NCI-H1417 treated with DMSO at 0.1 percent for 48 hours (cell line): ENCODE measurements around the gene PDZD2.

Source experiments
- DNase-seq: peaks from one replicate; lab custom pipeline; 2025; lab: John Stamatoyannopoulos, UW

Gene PDZD2

DNA sequence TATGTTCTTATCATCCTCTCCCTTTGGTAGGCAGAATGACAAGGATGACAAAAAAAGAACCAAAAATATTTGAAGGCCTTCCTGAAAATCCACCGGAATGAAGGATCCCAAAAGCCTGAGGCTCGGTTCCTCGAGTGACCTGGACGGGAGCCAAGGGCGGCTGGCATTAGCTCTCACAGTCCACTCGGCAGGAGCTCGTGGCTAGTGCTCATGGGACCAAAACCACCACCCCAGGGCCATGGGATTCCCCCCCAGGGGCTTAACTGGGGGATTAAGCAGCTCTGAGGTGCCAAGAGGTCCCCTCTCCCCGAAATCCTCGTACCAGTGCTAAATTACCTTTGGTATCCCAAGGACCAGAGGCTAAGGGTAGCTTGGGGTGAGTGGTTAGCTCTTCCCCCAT lies 586 bp upstream of the PDZD2 start:
- no peak for DNase-seq

GRCh38 chr5:31639481-31640411 lies 815 bp downstream of the PDZD2 start:
- DNase-seq, result no peak

DNA sequence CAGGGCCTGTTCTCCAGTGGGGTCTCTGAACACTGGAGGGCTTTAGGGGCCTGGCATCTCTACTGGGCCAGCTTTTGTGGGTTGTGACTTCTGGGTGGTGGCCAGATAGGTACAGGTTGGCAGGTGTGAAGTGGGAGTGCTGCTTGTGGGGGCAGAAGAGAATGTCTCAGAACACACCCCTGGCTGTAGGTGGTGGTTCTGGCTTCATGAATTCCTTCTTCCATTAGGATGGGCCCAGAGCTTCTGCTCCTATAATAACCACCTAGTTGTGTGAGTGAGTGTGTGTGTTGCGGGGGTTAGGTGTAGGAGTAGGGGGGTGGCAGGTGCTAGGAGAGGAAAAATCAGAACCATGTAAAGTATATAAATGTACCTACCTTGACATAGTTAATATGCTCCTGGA lies 1.6 kb downstream of the PDZD2 start:
- no peak for DNase-seq

DNA sequence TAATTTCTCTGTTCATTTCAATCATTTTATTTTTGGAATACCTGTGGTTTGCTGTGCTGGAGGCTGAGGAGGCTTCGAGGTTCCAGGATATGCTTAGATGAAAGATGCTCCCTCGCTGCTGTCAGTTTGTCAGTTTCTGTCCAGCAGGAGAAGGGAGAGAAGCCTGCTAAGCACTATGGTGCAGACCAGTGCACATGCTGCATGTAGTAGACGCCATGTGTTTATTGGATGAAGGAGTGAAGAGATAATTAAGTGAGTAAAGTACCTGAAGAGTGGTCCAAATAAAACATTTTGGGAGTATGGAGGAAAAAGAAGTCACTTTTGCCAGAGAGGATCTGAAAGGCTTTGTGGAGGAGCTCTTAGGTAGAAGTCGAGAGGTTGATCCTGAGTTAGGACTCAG lies 2.1 kb downstream of the PDZD2 start:
- DNase-seq, result no peak

DNA sequence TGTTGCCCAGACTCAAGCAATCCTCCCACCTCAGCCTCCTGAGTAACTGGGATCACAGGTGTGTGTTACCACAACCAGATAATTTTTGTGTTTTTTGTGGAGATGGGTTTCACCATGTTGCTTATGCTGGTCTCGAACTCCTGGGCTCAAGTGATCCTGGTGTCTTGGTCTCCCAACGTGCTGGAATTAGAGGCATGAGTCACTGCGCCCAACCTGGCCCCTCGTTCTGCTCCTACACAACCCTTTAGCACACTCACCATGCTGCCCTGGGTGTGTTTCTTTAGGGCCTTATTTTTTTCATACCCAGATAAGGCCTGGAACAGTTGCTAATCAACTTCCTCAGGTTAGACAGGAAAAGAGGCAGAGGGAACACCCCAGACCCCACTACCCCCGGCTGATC lies 2.6 kb downstream of the PDZD2 start:
- no peak for DNase-seq

DNA sequence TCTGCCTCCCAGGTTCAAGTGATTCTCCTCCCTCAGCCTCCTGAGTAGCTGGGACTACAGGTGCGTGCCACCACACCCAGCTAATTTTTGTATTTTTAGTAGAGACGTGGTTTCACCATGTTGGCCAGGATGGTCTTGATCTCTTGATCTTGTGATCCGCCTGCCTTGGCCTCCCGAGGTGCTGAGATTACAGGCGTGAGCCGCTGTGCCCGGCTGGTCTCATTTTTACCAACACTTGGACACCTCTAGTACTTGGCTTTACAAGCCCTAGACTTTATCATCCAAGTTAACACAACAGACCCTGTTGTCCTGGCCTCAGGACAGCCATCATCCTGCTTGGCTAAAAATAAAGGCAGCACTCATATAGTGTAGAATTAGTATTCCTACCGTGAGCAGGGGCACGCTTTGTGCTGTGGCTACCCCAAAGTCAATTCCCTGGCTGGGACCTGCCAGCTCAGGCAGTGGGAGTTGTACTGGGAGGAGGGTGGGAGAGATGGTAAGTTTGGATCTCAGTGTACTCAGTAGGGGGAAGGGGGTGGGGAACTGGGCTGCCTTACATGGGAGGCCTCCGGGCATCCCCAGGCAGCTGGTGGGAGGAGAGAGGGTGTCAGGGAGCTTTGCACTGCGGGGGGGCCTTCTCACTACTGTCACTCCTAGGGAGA lies 6.6 kb downstream of the PDZD2 start:
- no peak for DNase-seq

DNA sequence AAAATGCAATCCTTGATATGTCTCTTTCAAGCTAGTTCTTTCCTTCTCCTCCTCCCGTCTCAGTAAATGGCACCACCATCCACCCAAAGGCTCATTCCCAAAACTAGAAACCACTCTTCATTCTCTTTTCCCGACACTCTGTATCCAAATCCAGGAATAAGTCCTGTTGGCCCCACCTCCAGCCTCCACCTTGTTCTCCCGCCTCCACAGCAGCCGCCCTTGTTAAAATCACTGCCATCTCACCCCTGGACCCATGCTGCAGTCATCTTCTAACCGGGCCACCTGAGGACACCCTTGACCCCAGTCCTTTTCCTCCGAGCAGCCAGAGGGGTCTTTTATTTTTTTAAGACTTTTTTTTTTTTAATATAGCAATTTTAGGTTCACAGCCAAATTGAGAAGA lies 9.4 kb downstream of the PDZD2 start:
- no peak for DNase-seq

- DNase-seq, result no peak
Observed at GRCh38 chr5:31651241-31651640, 12.3 kb downstream of the PDZD2 start.

- DNase-seq, result no peak
Observed at GRCh38 chr5:31655491-31655890, 16.6 kb downstream of the PDZD2 start.

GRCh38 chr5:31656806-31657205 lies 17.9 kb downstream of the PDZD2 start:
- DNase-seq, result no peak

DNA sequence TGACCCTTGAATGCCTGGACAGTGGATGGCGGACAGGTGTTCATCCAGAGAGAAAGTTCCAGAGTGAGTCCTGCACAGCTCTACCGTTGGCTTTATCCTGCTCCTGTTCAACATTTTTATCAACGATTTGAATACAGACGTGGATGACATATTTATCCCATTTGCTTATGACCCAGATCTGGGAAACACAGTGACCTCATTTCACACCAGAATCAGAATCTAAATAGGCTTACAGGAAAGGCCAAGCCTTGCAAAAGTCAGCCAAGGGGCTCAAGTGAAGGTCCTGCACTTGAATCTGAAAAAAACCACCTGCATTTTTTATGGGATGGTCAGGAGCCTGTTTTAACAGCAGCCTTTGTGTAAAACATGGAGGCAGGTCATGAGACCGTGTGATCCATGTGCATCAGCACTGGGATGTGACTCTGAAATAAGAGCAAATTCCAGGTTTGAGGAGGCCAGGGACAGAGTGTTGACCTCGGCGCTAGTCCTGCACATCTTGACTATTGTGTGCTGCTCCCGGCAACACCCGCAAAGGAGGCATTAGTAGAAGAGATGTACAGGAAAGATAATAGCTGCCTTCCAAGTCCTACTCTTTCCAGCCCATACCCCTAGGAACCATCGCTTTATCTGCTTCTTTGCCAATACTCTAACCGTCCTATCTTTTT lies 18.5 kb downstream of the PDZD2 start:
- DNase-seq, result no peak

DNA sequence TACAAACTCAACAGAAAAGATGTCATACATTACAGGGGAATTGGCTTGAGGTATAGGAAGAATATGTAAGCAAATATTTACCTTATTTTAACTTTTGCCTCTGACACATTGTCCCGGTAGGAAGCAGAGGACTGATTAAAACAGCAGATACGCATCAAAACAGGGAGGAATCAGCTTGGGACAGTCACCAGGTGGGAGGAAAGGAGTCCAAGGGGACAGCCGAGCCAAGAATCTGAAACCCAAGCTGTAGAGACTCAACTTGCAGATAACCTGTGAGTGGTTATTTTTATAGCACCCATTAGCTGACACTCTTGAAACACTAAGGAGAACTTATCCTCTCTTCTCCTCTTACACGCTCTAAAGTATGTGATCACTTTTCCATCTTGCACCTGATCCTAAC lies 22.3 kb downstream of the PDZD2 start:
- no peak for DNase-seq

DNA sequence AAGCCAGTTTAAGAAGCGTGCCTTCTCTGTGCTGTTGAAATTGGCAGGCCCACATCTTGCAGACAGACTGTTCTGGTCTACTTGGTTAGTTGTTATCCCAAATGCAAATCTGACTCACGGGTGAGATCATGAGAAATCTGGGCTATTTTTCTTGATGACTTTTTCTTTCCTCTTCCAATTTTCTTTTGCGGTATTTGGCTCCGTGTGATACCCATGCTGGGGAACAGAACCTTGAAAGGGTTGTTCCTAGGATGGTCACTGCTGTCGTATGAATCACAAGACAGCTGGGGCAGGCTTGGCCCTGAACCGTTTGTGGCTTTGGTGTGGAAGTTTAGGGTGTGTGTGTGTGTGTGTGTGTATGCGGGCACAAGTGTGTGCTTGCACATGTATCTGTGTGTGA lies 24.6 kb downstream of the PDZD2 start:
- no peak for DNase-seq

DNA sequence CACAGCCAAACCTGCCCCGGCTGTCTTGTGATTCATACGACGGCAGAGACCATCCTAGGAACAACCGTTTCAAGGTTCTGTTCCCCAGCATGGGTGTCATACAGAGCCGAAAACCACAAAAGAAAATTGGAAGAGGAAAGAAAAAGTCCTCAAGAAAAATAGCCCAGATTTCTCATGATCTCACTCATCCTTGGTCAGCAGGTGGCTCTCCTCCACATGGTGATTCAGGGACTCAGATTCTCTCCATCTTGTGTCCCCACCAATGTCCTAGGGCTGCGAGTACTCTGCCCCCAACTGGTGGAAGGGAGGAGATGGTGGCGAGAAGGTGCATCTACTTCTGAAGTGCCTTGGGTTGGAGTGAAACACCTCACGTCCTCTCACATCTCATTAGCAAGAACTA lies 25.6 kb downstream of the PDZD2 start:
- no peak for DNase-seq

DNA sequence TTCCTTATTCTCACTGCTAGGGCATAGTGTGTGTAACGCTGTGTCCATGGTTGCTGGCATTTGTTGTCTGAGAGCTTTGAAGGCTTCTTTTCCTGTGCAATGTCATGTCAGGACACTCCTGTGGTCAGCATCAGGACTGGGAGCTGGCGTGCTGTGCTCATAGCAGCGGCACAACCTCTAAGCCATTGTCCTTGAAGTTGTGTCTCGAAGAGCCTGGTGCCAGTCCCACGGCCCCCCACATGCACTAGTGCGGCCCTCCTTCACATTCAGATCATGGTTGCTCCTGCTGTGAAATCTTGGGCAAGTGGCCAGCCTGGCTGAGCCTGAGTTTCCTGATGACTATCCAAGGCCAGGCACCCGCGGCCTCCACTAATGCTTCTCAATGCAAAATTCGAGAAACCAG lies 32.4 kb downstream of the PDZD2 start:
- no peak for DNase-seq

DNA sequence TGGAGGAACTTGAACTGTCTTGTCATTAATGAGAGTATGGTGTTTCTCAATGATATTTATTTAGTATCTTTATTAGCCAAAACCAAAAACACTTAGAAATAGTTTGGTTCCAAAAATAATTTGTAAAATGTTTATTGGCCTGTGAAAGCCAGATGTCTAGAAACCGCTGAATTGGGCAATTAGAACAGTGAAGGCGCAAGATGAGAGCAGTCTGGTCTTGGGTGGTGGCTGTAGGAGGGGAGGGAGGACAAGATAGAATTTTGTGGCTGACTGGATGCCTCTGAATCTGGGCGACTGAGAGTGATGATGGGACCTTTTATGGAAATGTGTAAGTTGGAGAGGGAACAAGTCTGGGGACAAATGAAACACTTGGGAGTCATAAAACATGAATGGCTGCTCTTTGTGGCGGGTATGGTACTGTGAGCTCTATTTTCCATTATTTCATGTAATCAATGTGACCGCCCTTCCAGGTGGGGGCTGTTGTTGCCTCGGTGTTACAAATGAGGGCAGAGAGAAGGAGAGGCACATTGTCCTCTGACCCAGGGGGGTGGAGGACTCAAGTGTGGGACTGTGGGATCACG lies 35.5 kb downstream of the PDZD2 start:
- DNase-seq, result no peak

DNA sequence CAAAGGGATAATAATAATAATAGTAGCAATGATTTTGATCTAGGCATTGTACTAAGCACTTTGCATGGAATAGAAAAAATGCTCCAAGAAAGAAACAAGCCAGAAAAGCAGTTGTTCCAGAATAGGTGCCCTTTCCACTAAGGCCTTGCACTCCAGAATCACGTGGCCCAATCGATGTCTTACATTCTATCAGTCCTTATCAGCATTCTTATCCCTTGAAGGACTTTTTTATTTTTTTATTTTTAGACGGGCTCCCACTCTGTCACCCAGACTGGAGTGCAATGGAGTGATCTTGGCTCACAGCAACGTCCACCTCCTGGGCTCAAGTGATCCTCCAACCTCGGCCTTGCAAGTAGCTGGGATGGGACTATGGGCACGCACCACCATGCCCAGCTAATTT lies 36.5 kb downstream of the PDZD2 start:
- DNase-seq, result no peak

DNA sequence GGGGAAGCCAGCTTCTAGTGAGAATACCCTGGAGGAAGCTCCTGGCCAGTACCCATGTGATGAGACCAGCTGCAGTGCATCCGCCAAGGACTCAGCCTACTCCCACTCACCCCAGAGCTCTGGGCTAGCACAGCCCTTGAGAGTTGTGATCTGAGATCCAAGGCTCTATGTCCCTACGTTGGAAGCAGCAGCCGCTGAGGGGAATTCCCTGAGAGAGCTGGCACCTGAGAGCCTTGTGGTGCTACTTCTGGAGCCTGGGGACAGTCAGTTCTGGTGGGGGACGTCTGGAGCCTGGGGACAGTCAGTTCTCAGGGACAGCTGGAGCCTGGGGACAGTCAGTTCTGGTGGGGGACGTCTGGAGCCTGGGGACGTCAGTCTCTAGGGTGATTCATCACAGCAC lies 39.2 kb downstream of the PDZD2 start:
- DNase-seq, result no peak

DNA sequence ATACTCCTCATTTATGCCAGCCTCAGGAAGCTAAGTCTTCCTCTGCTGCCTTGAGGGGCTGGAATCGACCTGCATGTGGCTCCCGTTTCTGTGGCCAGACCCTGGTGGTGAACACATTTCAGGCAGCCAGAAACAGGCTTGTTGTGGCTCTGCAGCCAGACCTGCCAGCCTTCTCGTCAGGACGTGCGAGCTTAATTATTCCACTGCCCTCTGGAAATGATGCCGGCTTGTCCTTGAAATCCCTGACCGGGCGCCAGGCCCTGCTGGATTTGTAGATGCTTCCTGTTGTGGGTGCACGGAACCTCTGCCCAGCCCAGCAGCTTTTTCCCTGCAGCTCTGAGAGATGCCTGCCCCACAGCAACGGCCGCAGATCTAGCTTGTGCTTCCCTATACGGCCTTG lies 41.6 kb downstream of the PDZD2 start:
- no peak for DNase-seq

- DNase-seq, result no peak
Observed at GRCh38 chr5:31682025-31682424, 43.1 kb downstream of the PDZD2 start.

- no peak for DNase-seq
Observed at GRCh38 chr5:31682851-31683250, 43.9 kb downstream of the PDZD2 start.

- no peak for DNase-seq
Observed at GRCh38 chr5:31688515-31689092, 49.7 kb downstream of the PDZD2 start.
